Measurements from ENCODE around the gene KHDC1L. TPM values are rescaled to one million over a fixed set of nuclear protein-coding genes. Genes with fewer than 3 reads are reported as not detected.

KHDC1L gene
- total and polyA plus RNA-seq, 10 donors: not detected

GRCh38 chr6:73250016-73250415 is 24.7 kb upstream of the KHDC1L start:
- no peak for DNase-seq
- H3K4me1 ChIP-seq: no peaks in the 10 kb centered on the region
- intact Hi-C loops (cut with DNase I; ENCODE audit: low total_unique reads): no loop called here
- no peak overlapping the region for H3K27ac ChIP-seq
- H3K27me3 ChIP-seq (replicated peaks in 1 of 7): peaks cover 0 to 8% (median 0%) of the 10 kb centered on the region in 7 donors
- TF ChIP-seq POLR2A (IDR thresholded peaks at IDR 0.05) (no peak), POLR2AphosphoS5 (IDR thresholded peaks at IDR 0.05) (no peak), CTCF (IDR thresholded peaks at IDR 0.05 in 8 of 11, conservative IDR thresholded peaks at IDR 0.05 in 3 of 11) (no peak)
- no peaks in the 10 kb centered on the region for H3K36me3 ChIP-seq
- no peak overlapping the region for H3K4me3 ChIP-seq
- H3K9me3 ChIP-seq: no peaks in the 10 kb centered on the region

GRCh38 chr6:73248192-73248903 is 23.1 kb upstream of the KHDC1L start:
- Histone ChIP-seq H3K4me1 (no peaks in the 10 kb centered on the region), H3K36me3 (no peaks in the 10 kb centered on the region), H3K27me3 (replicated peaks in 1 of 7) (peaks cover 0 to 8% (median 0%) of the 10 kb centered on the region in 7 donors), H3K9me3 (no peaks in the 10 kb centered on the region), H3K4me3 (no peak overlapping the region), H3K27ac (no peak overlapping the region)
- WGBS, 5 donors: 75 to 83% (median 79%) methylated on average over 5 of the region's 5 CpGs
- intact Hi-C loops (cut with DNase I; ENCODE audit: low total_unique reads): no loop called here
- DNase-seq: no peak
- TF ChIP-seq POLR2A (IDR thresholded peaks at IDR 0.05): no peak
- TF ChIP-seq CTCF (IDR thresholded peaks at IDR 0.05 in 8 of 11, conservative IDR thresholded peaks at IDR 0.05 in 3 of 11): no peak
- no peak for TF ChIP-seq POLR2AphosphoS5 (IDR thresholded peaks at IDR 0.05)

DNA sequence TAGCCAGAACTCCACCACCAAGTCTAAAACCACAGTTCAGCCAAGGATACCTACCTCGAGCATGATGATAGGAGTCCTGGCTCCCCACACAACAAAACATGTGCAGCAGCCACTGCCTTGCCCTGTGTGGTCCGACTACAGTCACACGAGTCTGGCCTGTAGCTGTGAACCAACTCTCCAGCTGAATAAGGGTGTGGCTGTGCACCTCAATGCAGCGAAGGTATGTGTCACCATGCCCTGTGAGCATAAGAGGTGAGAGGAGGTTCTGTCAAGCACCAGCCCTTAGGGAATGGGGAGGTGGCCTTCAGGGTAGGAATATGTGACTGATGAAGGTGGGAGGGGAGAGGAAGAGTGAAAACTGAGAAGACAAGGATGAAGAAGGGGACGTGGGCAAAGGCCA is 16.7 kb upstream of the KHDC1L start:
- H3K27ac ChIP-seq: no peak overlapping the region
- H3K9me3 ChIP-seq: no peaks in the 10 kb centered on the region
- H3K4me3 ChIP-seq: no peak overlapping the region
- no peak for DNase-seq
- H3K27me3 ChIP-seq (replicated peaks in 1 of 7): peaks cover 0 to 1% (median 0%) of the 10 kb centered on the region in 7 donors
- intact Hi-C loops (cut with DNase I; ENCODE audit: low total_unique reads): no loop called here
- H3K4me1 ChIP-seq: no peaks in the 10 kb centered on the region
- no peak for TF ChIP-seq CTCF (IDR thresholded peaks at IDR 0.05 in 8 of 11, conservative IDR thresholded peaks at IDR 0.05 in 3 of 11)
- no peak for TF ChIP-seq POLR2A (IDR thresholded peaks at IDR 0.05)
- no peak for TF ChIP-seq POLR2AphosphoS5 (IDR thresholded peaks at IDR 0.05)
- no peaks in the 10 kb centered on the region for H3K36me3 ChIP-seq
- WGBS, 5 donors: 85 to 92% (median 89%) methylated on average over 4 to 5 of the region's 5 CpGs

GRCh38 chr6:73240730-73241129 is 15.4 kb upstream of the KHDC1L start:
- TF ChIP-seq CTCF (IDR thresholded peaks at IDR 0.05 in 8 of 11, conservative IDR thresholded peaks at IDR 0.05 in 3 of 11) (no peak), POLR2A (IDR thresholded peaks at IDR 0.05) (no peak), POLR2AphosphoS5 (IDR thresholded peaks at IDR 0.05) (no peak)
- intact Hi-C loops (cut with DNase I; ENCODE audit: low total_unique reads): no loop called here

More at GRCh38 chr6:73240730-73241129, 15.4 kb upstream of the KHDC1L start:
- no peak overlapping the region for H3K27ac ChIP-seq
- WGBS, 5 donors: 84 to 91% (median 90%) methylated on average over 4 of the region's 4 CpGs
- H3K9me3 ChIP-seq: no peaks in the 10 kb centered on the region
- DNase-seq: no peak
- H3K27me3 ChIP-seq (replicated peaks in 1 of 7): no peaks in the 10 kb centered on the region
- H3K4me1 ChIP-seq: no peaks in the 10 kb centered on the region
- no peaks in the 10 kb centered on the region for H3K36me3 ChIP-seq
- no peak overlapping the region for H3K4me3 ChIP-seq

Measured in spleen (tissue), 11 donors.